GM23338 (cell line): ENCODE data around the gene BTBD9.

Experiments used
- EZH2phosphoT487 ChIP-seq: fragments of 200-600 bp; sonication (generic); IDR thresholded peaks from one replicate; pipeline ENCODE4 v1.8.1; 2018; ENCODE audit warnings: antibody characterized with exemption; ENCODE audit not compliant: unreplicated experiment
- POLR2AphosphoS5 ChIP-seq: IDR thresholded peaks from 2 replicates; pipeline ENCODE4 v1.6.1; 2016; ENCODE audit warnings: antibody characterized with exemption, low read depth
- TF ChIP-seq, protein P1 (sequence below), 2 experiments: fragments of 200-600 bp in 1 of 2; sonication (generic) in 1 of 2; conservative IDR thresholded peaks; 2 replicates each; pipeline versions ENCODE4 v1.5.1 to v1.6.1; 2016 to 2017; ENCODE audit warnings: antibody characterized with exemption in 2 of 2, low read depth in 2 of 2, mild to moderate bottlenecking in 2 of 2, moderate library complexity in 1 of 2

DNA sequence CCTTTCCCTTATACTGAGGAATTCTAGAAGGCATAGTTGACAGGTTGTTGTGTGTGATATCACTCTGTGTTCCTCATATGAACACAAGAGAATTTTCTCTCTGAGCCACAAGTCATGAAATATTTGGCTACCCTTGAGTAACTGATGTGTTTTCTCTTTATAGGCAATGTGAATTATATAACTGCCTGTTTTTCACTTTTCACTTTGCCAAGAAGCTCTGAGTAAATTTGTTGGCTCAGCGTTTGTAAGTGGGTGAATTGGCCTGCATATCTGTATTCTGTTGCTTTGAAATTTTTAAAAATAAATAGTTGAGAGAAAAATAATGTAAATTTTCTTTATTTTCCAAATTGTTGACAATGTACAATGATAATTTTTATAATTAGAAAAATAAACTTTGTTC lies 5.2 kb upstream of the BTBD9 start:
- TF ChIP-seq POLR2AphosphoS5 = no peak
- TF ChIP-seq, protein P1, sequence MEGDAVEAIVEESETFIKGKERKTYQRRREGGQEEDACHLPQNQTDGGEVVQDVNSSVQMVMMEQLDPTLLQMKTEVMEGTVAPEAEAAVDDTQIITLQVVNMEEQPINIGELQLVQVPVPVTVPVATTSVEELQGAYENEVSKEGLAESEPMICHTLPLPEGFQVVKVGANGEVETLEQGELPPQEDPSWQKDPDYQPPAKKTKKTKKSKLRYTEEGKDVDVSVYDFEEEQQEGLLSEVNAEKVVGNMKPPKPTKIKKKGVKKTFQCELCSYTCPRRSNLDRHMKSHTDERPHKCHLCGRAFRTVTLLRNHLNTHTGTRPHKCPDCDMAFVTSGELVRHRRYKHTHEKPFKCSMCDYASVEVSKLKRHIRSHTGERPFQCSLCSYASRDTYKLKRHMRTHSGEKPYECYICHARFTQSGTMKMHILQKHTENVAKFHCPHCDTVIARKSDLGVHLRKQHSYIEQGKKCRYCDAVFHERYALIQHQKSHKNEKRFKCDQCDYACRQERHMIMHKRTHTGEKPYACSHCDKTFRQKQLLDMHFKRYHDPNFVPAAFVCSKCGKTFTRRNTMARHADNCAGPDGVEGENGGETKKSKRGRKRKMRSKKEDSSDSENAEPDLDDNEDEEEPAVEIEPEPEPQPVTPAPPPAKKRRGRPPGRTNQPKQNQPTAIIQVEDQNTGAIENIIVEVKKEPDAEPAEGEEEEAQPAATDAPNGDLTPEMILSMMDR (conservative IDR thresholded peaks at IDR 0.05; ENCODE audit: low read depth in 2 of 2) = no peak
- TF ChIP-seq EZH2phosphoT487 = no peak
